GM19238 (cell line): Measurements from ENCODE around the gene FGFR2.

Experiments used
- DNase-seq: peaks from one replicate; pipeline ENCODE4 v3.0.0; 2011; ENCODE audit warnings: low spot score; ENCODE audit not compliant: insufficient read length

Gene FGFR2

DNA sequence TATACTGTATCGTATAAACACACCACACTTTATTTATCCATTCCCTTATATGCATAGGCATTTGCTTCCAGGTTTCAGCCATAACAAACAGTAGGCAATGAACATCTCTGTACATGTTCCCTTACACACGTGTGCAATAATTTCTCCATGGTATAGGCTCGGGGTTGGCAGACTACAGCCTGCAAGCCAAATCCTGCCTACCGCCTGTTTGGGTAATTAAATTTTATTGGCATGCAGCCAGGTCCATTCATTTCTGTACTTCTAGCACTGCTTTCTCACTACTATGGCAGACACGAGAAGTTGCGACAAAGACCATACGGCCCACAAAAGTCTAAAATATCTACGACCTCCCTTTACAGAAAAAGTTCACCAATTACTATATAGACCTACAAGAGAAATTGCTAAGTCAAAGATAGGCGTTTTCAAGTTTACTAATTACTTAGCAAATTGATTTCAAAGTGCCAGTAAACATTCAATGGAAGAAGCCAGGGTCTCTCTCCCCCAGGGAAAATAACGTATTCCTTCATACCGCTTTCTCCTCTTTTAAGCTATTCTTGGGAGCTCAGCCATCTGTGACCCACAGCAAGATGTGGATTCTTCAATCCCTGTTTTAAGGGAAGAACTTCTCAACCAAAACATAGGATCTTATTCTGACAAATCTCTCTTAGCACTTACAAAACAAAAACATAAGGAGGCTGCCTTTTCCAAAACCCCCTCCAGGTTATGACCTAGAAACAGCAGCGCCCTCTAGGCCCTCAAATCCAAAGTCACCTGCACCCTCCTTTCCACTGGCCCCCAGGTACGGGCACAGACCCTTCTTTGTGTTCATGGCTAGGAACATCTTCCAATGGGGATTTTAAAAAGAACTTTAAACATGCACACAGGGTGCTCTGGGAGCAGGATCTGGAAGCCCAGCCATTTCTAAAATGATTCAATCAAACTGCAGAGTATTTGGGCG lies 100.5 kb downstream of the FGFR2 start:
- DNase-seq: no peak

DNA sequence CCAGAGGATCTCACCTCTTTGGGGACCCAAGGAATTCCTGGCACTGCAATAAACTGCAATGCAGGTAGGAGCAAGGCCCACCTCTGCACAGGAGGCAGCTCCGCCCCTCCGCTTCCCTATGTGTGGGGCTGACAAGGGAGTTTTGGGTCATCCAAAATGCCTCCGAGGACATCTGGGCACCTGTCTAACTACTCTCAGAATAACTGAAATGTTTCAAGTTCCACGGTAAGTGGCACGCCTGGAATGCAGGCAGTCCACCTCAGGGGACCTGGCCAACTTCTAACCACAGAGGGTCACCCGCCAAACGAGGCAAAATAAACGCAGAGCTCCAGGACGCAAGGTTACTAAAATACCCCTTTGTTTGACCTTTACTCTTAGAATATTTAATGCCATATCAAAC lies 102.5 kb downstream of the FGFR2 start:
- DNase-seq: no peak

DNA sequence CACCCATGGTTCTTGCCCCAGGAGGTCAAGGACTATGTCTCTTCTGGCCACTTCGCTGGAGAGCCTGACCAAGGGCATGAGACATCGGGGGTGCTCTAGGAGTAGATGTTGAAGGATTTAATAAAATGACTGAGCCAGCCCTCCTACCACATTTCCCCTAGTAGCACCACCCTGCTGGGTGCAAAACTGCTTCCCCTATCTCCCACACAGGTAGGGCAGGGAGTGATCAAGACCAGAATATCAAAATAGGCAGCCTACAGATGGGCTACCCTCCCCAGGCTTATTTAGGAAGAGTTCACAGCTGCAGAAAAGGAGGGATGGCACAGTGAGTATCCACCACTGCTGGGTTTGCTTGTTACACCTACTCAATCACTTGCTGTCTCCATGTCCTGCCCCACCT lies 103.9 kb downstream of the FGFR2 start:
- DNase-seq: no peak

DNA sequence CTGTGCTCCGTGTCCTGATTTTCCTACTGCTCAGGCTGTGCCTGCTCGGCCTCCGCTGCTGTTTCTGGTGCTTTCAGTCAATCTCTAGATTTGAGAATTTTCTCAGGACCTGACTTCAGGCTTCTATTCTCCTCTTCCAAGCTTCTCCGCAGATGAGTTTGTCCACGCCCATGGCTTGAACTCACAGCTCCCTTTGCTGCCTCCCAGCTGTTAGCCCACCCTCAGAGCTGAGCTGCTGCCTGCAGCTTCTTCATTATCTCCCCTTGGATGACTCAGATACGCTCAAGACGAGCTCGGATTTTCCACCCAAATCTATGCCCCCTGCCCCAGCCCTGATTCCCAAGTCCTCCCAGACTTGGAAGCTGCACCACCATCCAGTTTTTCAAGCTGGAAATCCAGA lies 104.7 kb downstream of the FGFR2 start:
- no peak for DNase-seq

DNA sequence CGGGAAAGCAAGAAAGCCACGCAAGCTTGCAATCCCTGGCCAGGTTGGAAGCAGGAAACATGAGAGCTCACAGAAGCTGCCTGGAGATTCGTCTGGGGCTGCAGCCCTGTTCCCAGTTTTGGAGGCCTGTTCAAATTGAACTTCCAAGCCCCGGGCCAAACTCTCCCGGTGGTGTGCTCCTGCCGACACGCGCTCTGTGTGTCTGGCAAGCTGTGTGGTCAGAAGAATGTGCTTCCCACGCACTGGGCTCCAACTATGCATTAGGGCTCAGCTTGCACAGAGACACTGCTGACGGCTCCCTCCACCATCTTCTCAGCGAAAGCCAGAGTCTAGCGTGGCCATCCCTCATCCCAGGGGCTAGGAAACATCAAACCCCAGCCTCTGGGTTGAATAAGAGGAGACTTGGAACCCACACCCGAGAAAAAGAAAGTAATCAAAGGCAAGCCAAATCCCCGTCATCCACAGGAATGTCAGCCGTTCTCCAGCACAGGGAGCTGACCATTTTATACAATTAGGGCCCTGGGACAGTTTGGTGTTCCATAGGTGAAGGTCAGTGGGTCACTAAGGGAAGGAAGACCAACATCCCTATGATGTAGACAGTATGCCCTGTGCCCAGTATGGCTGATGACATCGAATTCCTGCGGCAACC lies 107.2 kb downstream of the FGFR2 start:
- no peak for DNase-seq

DNA sequence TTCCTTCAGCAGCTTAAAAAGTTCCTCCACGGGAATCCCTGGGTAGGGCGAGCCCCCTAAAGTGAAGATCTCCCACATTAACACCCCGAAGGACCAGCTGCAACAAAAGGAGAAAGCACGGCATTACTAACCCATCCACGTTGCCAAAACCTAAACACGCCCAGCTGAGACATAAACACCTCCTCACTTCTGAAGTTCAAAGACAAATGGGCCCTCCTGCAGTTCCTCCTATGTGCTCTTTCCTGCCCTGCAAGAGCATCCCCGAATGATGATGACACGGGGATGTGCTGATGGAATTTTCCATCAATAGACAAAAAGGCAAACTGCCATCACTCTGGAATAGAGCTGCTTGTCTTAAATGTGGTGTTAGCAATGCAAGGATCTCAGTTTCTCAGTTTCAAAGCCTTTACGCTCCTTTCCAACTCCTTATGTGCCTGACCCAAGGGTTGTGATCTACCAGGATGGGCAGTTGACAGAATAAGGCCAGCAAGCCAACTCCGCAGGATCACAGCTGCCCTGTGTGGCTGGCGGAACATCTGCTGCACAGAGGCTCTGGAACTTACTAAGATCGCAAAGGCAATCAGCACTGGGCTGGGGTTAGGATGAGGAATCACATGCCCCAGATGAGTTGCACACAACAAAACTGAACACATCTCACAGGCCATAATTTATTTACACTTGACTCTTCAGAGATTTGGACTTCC lies 112.7 kb downstream of the FGFR2 start:
- no peak for DNase-seq

DNA sequence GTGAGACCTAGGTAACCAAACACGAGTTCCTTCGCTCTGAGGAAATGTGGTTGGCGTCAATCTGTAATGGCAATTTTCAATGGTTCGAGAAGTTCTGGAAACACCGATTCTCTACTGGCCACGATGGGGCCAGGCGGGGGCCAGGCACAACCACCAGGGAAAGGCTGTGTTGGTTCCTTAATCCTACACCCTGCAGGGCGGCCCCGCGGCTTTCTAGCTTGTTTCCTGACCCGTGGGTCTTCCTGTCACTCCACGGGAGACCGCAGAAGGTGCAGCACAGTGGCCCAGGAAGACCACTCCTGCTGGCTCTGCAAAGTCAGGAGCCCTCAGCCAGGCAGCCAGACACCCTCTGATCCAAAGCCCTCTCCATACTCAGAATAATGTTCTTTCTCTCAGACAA lies 113.4 kb downstream of the FGFR2 start:
- DNase-seq: no peak

DNA sequence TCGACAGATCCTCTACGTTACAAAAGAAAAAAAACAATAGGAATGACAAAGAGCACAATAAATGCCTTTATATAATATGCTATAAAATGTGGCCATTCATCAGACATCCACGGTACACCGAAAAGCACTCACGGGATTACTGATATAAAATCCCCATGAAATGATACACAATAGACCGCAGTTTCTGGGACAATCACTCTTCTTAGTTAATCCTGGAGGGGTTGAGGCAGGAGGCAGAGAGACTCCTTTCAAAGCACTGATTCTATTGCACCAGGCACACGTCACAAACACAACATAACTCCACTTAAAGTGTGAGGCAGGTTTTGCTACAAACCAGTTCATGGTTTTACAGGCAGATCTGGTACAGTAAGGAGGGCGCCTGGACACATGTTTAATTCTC lies 113.8 kb downstream of the FGFR2 start:
- DNase-seq: no peak

DNA sequence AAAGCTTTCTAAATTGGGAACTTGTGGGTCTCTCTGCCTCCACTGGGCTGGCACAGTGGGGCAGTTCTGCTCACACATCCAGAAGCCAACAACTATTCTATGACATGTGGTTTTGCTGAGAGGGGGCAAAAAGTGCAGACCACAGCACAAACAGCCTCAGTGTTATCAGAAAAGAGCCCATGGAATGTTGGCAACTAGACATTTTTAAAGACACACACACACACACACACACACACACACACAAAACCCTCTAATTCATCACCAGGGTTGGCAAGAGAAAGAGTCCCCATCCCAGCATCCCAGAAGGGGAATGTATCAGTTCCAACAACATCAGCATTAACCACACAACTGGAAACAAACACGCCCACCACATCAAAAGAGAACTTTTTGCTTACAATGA lies 117.1 kb downstream of the FGFR2 start:
- no peak for DNase-seq

DNA sequence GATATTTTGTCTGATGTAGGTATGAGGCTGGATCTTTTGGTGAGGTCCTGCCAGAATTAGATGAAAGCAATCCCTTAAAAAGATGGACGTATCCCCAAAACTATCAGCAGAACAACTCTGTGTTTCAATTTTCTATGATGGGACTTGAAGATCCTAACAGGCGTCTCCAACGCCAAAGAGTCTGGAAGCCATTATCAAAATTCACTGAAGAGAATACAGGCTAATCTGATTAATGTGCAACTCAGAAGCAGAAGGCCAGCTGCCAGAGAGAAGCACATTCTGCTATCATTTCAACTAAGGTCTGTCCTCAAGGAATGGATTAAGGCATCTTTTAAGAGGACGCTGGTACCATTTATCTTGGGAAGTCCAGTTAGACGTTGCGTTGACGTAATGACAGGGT lies 119.7 kb downstream of the FGFR2 start:
- no peak for DNase-seq

DNA sequence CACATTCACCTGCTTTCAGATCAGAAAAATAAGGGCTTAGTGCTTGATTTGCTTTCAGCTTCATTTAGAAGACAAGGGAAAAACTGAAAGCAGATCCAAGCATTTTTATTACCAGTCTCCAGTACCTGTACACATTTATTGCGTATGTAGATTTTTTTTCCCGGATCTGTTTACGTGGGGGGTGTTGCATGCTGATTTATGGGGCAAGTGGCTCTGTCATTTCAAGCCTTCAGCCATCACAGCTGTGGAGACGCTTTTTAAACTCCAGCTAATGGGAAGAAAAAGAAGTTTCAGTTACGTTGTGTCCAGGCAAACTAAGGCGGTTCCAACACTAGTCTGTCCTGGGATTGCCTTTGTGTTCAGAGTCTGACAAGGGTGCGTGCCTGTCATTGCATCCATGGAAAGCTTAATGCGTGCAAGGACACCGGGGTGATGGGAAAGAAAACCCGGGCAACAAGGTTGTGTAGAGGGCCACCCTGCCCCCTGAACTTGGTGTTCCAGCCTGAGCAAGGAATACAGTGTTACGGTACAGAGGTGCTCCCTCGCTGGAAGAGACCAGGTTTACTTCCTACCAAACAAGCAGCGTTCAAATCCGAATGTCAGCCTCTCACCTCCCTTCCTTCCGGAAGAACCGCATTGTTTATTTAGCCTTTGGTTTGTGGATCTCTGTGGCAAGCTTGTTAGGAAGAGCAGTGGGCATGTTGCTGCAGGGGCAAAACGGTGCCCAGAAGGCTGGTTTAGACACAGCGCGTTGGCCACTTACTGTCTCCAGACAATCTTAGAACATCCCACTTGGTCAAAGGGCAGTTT lies 128.2 kb downstream of the FGFR2 start:
- no peak for DNase-seq

DNA sequence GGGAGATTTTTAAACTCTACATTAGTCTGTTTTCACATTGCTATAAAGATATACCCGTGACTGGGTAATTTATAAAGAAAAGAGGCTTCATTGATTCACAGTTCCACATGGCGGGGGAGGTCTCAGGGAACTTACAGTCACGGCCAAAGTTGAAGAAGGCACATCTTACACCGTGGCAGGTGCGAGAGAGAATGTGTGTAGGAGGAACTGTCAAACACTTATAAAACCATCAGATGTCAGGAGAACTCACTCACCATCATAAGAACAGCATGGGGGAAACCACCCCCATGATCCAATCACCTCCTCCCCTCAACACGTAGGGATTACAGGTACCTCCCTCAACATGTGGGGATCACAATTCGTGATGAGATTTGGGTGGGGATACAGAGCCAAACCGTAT lies 129.5 kb downstream of the FGFR2 start:
- no peak for DNase-seq

DNA sequence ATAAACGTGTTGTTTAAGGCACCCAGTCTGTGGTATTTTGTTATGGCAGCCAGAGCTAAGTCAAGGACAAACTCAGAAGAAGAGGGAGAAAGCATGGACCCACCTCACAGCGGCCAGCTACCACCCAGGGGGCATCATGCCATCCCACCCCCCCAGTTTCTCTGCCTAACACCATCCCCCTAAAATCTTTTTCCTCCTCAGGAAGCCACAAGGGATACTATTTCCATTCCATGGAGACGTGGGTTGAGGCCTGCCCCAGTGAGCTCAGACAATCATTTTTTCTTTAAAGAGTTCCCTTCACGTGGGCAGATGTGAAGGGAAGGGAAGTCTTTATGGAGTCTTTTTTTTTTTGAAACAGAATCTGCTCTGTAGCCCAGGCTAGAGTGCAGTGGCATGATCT lies 131.8 kb downstream of the FGFR2 start:
- DNase-seq: no peak

DNA sequence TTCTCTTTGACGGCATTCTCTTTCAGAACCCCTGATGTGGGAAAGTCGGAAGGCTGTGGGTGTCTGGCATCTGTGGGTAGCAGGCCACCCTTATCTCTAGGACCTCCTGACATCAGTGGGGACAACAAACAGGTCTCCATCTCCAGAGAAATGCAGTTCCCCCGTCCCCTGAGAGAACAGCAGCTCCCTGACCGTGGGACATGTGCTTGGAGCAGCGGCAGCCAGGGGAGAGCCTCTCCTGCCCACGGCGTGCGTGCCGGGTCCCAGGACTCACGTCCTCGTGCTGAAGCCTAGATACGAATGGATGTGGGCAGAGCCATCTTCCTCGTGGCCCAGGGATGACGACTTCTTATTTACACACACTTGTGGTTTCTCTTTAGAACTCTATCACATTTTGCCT lies 133.0 kb downstream of the FGFR2 start:
- no peak for DNase-seq

DNA sequence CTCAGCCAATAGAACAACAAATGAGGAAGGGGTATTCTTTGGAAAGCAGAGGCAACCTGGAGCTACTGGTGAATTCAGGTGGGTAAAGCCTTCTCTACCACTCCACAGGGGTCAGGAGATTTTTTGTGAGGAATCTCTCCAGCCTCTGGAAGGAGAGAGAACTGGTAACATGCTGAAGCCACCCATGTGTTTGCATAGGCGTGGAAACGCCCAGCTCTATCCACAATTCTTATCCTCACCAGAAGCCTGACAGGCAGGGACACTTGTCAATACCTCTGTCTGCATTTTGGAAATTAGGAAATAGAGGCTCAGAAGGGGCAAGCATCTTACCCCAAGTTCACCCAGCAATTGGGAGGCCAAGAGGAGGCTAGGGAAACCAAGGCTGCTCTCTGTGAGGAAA lies 133.7 kb downstream of the FGFR2 start:
- DNase-seq: no peak

DNA sequence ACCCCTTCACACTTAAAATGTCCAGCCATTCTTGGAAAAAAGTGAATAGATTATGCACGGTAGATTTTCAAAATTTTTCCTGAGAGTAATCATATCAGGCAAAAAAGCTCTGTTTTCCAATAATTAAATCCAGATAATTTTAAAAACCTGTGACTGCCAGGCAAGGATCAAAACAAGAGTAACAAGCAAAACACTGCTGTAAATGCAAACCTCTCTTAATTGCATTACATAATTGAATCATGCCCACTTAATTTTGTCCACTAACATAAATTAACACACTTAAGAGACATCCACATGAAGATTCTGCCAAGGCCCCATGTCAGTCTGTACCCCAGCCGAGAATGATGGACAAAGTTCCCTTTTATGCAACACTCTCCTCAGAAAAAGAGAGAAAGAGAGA lies 135.3 kb downstream of the FGFR2 start:
- no peak for DNase-seq

DNA sequence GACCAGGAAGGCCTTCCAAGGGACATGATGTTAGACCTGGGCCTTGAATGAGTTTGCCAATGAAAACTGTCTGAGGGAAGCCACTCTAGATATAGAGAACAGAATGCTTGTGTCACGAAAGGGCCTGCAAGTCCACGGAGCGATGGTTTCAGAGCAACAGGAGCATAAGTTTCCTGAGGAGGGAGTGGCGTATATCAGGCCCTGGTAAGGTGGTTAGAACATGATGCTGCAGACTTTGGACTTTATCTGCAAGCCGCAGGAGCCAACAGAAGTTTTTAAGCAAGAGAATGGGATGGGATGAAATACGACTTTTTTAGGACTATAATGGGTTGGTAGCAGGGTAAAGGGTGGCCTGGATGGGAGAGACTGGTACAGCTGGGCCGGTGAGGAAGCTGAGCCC lies 136.0 kb downstream of the FGFR2 start:
- no peak for DNase-seq

DNA sequence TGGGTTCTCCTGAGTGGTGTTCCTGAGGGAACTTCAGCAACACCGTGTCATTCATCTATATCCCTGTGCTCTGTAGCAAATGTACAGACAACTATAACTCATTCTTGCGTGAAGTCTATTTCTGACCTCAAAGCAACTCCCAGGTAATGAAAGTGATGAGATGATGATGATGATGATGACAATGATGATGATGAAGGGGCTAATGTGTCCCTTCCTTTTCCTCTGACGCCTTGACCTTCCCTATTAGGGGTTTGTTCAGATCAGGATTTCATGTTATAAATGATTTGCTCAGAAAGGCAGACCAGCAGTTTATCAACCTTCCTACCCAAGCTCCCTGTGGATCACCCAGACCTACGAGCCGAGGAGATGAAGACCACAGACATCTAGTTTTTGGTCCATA lies 136.9 kb downstream of the FGFR2 start:
- no peak for DNase-seq

DNA sequence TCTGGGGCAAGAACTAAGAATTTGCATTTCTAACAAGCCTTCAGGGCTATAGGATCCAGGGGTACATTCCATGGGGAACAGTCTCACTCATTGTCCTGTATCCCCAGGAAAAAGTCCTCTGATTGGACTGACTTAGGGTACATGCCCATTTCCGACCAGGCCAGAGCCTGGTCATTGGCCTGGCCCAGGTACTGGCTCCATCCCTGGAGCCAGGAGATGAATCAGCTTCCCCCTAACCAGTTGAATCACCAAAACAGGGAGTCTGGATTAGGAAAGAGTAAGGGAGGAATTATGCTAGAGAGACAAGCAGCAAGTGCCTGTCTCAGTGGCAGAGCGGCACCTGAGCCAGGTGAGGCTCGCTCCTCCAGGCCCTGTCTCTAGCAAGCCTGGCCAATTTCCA lies 137.5 kb downstream of the FGFR2 start:
- no peak for DNase-seq

DNA sequence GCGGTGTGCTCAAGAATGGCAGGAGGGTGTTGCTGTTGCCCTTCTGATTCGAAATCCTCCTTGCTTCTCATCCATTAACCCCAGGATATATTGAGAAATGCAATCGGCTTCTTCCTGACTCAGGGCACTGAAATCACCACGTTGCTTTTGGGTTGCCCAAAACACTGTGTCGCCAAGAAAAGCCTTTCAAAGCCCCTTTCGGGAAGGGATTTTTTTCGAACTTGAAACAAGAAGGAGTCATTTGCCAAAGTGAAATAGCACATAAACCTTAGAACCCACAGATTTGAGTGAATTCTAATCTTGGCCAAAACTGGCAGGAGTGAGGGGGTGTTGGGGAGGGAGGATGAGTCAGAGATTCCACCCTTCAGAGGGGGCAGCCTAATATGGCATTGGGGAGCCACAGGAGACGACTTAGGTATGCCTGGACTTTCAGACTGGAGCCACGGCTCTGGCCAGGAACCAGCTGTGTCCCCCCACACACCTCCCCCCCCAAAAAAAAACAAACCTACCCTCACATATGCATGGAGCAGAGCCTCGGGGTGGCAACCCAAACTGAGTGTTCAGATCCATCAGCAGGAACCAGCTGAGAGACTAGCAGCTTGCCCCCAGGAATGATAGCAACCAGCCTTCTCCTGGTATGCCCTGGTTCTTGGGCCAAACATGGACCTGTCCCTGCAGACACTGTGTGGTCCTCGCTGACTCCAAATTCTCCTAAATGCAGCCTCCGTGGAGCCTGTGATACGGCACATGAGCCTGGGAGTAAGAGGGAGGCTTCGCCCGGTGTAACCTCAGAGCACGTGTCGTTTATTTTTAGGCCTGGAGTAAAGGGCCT lies 138.4 kb downstream of the FGFR2 start:
- DNase-seq: no peak

DNA sequence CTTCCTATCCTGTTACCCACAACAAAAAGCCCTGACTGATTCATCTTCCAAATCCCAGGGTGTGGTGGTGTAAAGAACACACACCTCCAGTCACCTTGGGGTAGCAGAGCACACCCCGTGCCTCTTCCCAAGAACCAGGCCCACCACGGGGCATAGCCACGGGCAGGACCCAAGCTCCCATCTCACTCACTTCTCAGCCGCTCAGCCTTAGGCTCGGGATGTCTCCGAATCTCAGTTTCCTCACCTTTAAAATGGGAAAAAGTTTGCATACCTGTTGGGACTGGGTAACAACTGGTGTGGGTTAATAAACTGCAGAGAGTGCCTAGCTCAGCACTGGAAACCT lies 139.0 kb downstream of the FGFR2 start:
- no peak for DNase-seq
